HG03045 (cell line): ENCODE results near the gene PPP6R3.

Source experiments
- ATAC-seq: cut with Tn5 transposase; IDR thresholded peaks from one replicate; pipeline ENCODE4 v1.9.1; 2021; ENCODE audit warnings: mild to moderate bottlenecking, moderate library complexity; ENCODE audit not compliant: unreplicated experiment

The PPP6R3 gene, protein sequence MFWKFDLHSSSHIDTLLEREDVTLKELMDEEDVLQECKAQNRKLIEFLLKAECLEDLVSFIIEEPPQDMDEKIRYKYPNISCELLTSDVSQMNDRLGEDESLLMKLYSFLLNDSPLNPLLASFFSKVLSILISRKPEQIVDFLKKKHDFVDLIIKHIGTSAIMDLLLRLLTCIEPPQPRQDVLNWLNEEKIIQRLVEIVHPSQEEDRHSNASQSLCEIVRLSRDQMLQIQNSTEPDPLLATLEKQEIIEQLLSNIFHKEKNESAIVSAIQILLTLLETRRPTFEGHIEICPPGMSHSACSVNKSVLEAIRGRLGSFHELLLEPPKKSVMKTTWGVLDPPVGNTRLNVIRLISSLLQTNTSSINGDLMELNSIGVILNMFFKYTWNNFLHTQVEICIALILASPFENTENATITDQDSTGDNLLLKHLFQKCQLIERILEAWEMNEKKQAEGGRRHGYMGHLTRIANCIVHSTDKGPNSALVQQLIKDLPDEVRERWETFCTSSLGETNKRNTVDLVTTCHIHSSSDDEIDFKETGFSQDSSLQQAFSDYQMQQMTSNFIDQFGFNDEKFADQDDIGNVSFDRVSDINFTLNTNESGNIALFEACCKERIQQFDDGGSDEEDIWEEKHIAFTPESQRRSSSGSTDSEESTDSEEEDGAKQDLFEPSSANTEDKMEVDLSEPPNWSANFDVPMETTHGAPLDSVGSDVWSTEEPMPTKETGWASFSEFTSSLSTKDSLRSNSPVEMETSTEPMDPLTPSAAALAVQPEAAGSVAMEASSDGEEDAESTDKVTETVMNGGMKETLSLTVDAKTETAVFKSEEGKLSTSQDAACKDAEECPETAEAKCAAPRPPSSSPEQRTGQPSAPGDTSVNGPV

GRCh38 chr11:68460741-68461574, at the start of gene PPP6R3:
PPP6R3 (plus strand) TSS chr11:68460752; CDS start chr11:68537665, 76,913 bp downstream.
- peak; percentile 38 for ATAC-seq

GRCh38 chr11:68411501-68411991, 49.0 kb upstream of the PPP6R3 start:
- no peak for ATAC-seq

DNA sequence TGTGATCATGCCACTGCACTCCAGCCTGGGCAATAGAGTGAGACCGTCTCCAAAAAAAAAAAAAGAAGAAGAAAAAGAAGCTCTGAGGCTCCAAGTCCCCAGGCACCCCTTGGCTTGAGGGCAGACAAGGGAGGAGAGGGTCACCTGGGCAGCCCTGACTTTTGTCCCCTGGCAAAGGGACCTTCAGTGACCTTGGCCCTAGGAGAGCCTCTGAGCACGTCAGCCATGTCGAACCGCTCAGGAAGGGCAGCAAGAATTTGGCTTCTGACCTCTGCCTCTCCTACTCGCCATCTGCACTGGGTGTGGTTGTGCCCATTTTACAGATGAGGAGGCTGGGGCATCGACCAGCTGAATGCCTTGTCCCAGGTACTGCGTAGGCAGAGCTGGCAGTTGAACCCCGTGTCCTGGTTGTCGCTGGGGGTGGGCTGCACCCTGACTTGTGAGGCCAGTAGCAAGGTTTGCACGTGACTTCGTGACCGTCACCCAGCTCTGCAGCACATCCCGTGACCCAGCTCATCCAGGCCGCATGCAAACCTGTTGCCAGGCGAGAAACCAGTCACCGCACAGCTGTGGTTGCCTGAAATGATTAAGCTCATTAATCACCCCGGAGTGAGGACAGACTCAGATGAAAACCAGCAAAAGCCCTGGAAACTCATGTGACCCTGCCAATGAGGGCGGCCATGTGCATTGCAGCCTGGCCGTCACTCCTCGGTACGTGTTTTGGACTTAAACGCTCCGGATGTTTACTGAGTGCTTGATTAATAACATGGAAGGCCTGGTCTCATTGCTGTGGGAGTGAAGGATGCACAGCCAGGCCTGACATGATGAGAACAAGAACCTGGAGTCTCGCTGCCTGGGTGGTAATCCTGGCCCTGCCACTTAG, 47.7 kb upstream of the PPP6R3 start:
- no peak for ATAC-seq

DNA sequence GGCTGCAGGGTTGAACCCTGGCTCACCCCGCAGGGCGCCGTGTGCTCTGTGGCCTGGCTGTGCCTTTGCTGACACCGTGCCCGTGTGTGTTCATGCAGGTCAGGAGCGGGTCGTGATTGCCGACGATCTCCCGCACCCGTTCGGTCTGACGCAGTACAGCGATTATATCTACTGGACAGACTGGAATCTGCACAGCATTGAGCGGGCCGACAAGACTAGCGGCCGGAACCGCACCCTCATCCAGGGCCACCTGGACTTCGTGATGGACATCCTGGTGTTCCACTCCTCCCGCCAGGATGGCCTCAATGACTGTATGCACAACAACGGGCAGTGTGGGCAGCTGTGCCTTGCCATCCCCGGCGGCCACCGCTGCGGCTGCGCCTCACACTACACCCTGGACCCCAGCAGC, 47.0 kb upstream of the PPP6R3 start:
- no peak for ATAC-seq

DNA sequence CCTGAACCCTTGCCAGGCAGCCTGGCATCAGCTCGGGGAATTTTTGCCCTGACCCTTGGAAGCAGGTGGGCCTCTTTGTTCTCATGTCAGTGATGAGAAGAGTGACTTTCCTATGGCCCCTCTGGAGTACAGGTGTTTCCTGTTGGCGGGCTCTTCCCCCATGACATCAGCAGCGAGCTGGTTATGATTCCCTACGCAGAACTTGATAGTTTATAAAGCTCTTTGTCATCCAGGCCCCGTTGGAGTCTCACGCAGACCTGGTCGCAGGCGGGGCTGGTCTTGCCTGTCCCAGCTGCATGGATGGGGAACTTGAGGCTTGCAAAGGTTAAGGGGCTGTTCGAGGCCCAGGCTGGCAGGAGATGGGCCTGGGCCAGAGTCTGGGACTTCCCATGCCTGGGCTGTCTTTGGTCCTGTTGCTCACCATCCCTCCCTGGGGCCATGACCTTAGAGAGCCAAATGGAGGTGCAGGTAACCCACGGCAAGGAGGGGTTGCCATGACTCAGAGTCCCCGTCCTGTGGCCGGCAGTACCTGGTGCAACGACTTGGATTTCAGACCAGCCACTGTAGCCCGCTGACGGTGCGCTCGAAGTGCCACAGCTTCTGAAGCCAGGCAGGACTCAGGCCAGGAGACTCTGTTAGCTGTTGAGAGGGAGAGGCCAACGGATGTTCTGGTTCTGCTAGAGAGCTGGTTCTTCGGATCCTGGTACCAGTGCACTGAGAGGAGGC, 45.9 kb upstream of the PPP6R3 start:
- ATAC-seq: no peak

- ATAC-seq: no peak
Measured at GRCh38 chr11:68416070-68416578, 44.4 kb upstream of the PPP6R3 start.

DNA sequence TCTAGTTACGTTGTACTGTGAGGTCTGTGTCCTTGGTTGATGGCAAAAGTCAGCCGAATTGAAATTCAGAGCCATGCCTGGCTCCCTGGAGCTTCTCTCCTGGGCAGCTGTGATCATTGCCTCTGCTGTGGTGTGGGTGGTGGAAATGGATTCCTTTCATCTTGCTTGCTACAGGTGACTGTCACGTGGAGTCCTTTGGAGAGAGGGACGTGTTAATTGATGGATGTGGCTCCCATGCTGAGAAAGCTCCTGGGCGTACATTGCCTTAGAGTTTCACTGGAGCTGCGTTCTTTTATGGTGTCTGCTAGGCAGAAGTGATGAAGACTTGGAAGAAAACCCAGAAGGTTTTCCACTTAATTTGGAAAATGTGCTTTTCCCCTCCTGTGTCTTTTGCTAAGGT, 41.9 kb upstream of the PPP6R3 start:
- no peak for ATAC-seq

- ATAC-seq: no peak
Measured at GRCh38 chr11:68420171-68420570, 40.4 kb upstream of the PPP6R3 start.

DNA sequence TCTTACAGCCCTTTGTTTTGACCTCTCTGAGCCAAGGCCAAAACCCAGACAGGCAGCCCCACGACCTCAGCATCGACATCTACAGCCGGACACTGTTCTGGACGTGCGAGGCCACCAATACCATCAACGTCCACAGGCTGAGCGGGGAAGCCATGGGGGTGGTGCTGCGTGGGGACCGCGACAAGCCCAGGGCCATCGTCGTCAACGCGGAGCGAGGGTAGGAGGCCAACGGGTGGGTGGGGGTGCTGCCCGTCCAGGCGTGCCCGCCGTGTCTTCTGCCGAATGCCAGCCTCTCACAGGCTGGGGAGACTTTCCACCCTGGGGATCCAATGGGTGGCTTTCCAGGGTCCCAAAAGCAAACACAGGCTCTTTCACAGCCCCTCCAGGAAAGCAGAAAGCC, 37.1 kb upstream of the PPP6R3 start:
- ATAC-seq: no peak

DNA sequence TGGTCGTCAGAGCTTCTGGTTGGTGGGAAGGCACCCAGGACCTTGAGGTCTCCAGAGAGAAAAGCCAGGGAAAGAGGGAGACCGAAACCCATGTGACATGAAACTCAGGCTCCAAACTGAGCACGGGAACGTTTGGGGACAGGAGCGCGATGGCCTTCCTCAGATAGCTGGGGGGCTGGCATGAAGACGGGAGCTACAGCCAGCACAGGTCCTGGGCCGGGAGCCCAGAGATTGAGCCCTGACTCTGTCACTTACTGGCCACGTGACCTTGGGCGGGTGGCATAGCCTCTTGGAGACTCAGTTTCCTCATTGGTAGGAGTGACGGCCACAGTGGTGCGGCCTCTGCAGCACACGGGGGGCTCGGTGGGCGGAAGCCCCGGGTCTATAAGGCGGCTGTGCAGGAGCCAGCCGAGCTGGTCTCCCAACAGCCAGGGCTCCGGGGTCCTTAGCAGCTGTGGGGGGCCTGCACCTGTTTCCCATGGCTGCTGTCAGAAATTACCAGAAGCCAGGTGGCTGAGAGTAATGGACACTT, 36.4 kb upstream of the PPP6R3 start:
- ATAC-seq: no peak

DNA sequence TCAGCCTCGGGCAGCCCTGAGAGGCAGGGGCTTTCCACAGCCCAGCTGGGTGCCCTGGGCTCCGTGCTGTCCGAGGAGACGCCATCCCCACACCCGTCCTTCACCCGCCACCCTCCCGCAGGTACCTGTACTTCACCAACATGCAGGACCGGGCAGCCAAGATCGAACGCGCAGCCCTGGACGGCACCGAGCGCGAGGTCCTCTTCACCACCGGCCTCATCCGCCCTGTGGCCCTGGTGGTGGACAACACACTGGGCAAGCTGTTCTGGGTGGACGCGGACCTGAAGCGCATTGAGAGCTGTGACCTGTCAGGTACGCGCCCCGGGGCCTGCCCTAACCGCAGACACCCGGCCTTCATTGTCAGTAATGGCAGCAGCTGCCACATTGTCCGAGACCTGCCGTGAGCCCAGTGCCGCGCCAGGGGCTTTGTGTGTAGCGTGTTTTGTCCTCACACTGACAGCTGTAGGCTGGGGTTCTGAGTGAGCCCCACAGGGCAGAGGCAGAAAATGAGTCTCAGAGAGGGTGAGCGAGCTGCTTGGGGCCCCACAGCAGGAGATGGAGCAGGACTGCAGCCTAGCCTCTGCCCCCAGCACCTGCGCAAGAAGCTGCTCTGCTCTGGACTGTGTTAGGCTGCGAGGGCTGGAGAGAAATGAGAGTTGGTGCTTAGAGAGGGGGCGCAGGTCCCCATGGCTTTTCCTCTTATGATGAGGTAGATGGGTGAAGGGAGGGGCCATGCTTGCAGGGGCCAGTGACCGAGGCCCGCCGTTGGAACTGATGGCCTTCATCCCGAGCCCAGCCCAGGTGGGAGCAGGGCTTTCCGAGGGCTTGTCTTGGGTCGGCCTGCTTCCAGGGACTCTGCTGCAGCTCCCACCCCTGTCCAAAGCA, 35.3 kb upstream of the PPP6R3 start:
- ATAC-seq: no peak

GRCh38 chr11:68425866-68426380, 34.6 kb upstream of the PPP6R3 start:
- no peak for ATAC-seq

DNA sequence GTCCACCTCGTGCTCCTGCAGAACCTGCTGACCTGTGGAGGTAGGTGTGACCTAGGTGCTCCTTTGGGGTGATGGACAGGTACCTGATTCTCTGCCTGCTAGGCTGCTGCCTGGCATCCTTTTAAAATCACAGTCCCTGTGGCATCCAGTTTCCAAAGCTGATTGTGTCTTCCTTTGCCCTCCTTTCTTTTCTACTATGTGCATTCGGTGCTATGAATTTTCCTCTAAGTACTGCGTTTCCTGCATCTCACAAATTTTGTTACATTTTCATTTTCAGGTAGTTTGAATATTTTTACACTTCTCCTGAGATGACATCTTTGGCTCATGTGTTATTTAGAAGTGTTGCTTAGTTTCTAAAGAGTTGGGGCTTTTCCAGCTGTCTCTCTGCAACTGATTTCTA, 30.9 kb upstream of the PPP6R3 start:
- ATAC-seq: no peak

GRCh38 chr11:68430384-68430783, 30.2 kb upstream of the PPP6R3 start:
- no peak for ATAC-seq

- no peak for ATAC-seq
Measured at GRCh38 chr11:68430801-68431200, 29.8 kb upstream of the PPP6R3 start.

- ATAC-seq: no peak
Measured at GRCh38 chr11:68431984-68432645, 28.4 kb upstream of the PPP6R3 start.

DNA sequence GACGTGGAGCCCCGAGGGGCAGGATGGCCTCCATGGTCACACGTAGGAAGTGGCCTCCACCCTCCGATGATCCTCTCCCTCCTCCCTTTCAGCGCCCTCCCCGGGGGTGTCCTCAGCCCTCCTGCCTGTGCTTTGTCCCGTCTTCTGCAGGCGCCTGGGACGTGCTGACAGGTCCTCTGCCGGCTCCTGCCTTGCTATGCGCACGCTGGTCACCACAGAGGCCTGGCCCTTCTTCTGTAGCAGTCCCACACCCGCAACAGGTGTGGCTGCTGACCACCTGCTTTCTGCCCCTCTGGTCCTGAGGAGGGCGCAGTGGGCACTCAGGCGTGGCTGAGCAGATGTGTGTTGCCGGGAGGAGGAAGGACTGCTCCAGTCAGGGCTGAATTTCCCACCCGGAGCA, 27.7 kb upstream of the PPP6R3 start:
- ATAC-seq: no peak
